Endodermal cell (in vitro differentiated cells): ENCODE measurements around the gene B4GALNT3. TPM values are rescaled to one million over a fixed set of nuclear protein-coding genes. Genes with fewer than 3 reads are reported as not detected.

Experiments
- DNase-seq: peaks from one replicate; pipeline ENCODE4 v3.0.0-alpha.2; 2017
- H3K27ac ChIP-seq: 2 replicates; pipeline ENCODE4 v1.5.1; 2013; ENCODE audit warnings: mild to moderate bottlenecking, low read depth, low read length, moderate library complexity
- H3K27me3 ChIP-seq: 2 replicates; pipeline ENCODE4 v1.6.1; 2013; ENCODE audit warnings: mild to moderate bottlenecking, low read length, moderate library complexity; ENCODE audit not compliant: insufficient read depth, control insufficient read depth, poor library complexity, severe bottlenecking
- H3K36me3 ChIP-seq: 2 replicates; pipeline ENCODE4 v1.7.0; 2013; ENCODE audit warnings: mild to moderate bottlenecking, low read length, moderate library complexity; ENCODE audit not compliant: control insufficient read depth, insufficient read depth
- H3K4me1 ChIP-seq: one replicate; pipeline ENCODE4 v1.7.0; 2013; ENCODE audit warnings: low read length; ENCODE audit not compliant: control insufficient read depth, insufficient read depth
- H3K4me3 ChIP-seq: 2 replicates; pipeline ENCODE4 v1.5.1; 2013; ENCODE audit warnings: mild to moderate bottlenecking, low read length, moderate library complexity
- H3K9ac ChIP-seq: 2 replicates; pipeline ENCODE4 v1.6.1; 2013; ENCODE audit warnings: mild to moderate bottlenecking, low read length, moderate library complexity; ENCODE audit not compliant: poor library complexity, severe bottlenecking; ENCODE audit errors: extremely low read depth
- H3K9me3 ChIP-seq: 2 replicates; pipeline ENCODE4 v1.6.1; 2013; ENCODE audit warnings: mild to moderate bottlenecking, low read length, moderate library complexity; ENCODE audit not compliant: control insufficient read depth
- H3K27ac Mint-ChIP-seq: 2 replicates; pipeline ENCODE4 v1.8.0; 2020; ENCODE audit warnings: mixed read lengths
- H3K27me3 Mint-ChIP-seq: 2 replicates; pipeline ENCODE4 v1.8.0; 2021; ENCODE audit warnings: mild to moderate bottlenecking, mixed read lengths; ENCODE audit not compliant: insufficient read depth
- H3K36me3 Mint-ChIP-seq: 2 replicates; pipeline ENCODE4 v1.8.0; 2020; ENCODE audit warnings: low read depth, mixed read lengths
- H3K4me1 Mint-ChIP-seq: 2 replicates; pipeline ENCODE4 v1.8.0; 2020; ENCODE audit warnings: mixed read lengths
- H3K4me3 Mint-ChIP-seq: 2 replicates; pipeline ENCODE4 v1.8.0; 2020; ENCODE audit warnings: mild to moderate bottlenecking, moderate library complexity, mixed read lengths
- H3K9me3 Mint-ChIP-seq: 2 replicates; pipeline ENCODE4 v1.8.0; 2020; ENCODE audit warnings: mild to moderate bottlenecking, mixed read lengths
- CTCF ChIP-seq: fragments of 200-600 bp; sonication (generic); conservative IDR thresholded peaks from 2 replicates; pipeline ENCODE4 v1.5.0; 2021; ENCODE audit warnings: antibody characterized with exemption, mild to moderate bottlenecking
- WGBS, 2 experiments: methylation state at CpG; one replicate each; pipeline versions ENCODE4 v1.1.5 to v1.1.7; 2013; ENCODE audit warnings: missing lambda C conversion rate in 2 of 2, mixed read lengths in 1 of 2; ENCODE audit not compliant: insufficient coverage in 1 of 2, insufficient read length in 1 of 2; 5-methylcytosine and 5-hydroxymethylcytosine counted together
- total RNA-seq, 2 donors: library from RNA; stranded (reverse); fragmentation: NEBNext Ultra II Directional in 1 of 2; extraction: Animal tissue kit (Norgen Biotek cat#: 25700) in 1 of 2; gene quantifications; 2 replicates in 1 of 2; 3 replicates in 1 of 2; pipeline ENCODE4 v1.2.1, GENCODE V29; 2021

Gene B4GALNT3
- total RNA-seq, 2 donors from 2014 or later, result 61.5 to 155 TPM

- no peak overlapping the region for H3K4me3 Mint-ChIP-seq
- Histone ChIP-seq H3K27ac (no peak overlapping the region), H3K27me3 (no peaks in the 10 kb centered on the region), H3K9me3 (peaks cover 8% of the 10 kb centered on the region), H3K4me3 (no peak overlapping the region), H3K9ac (no peak overlapping the region), H3K36me3 (no peaks in the 10 kb centered on the region), H3K4me1 (peaks cover 6% of the 10 kb centered on the region)
- DNase-seq, result no peak
- H3K36me3 Mint-ChIP-seq, result peaks cover 2% of the 10 kb centered on the region
- H3K9me3 Mint-ChIP-seq, result peaks cover 21% of the 10 kb centered on the region
- WGBS, 2 experiments, result 77 to 81% methylated on average over 3 to 4 of the region's 4 CpGs
- peaks cover 17% of the 10 kb centered on the region for H3K4me1 Mint-ChIP-seq
- H3K27ac Mint-ChIP-seq, result no peak overlapping the region
- no peak for TF ChIP-seq CTCF
- H3K27me3 Mint-ChIP-seq, result no peaks in the 10 kb centered on the region
Observed at GRCh38 chr12:449203-449602, 10.5 kb upstream of the B4GALNT3 start.

GRCh38 chr12:450438-450837, 9.3 kb upstream of the B4GALNT3 start:
- Histone ChIP-seq H3K27me3 (no peaks in the 10 kb centered on the region), H3K4me1 (peaks cover 6% of the 10 kb centered on the region), H3K9ac (no peak overlapping the region), H3K4me3 (no peak overlapping the region), H3K36me3 (no peaks in the 10 kb centered on the region), H3K27ac (no peak overlapping the region), H3K9me3 (peaks cover 8% of the 10 kb centered on the region)
- TF ChIP-seq CTCF, result no peak
- peaks cover 18% of the 10 kb centered on the region for H3K4me1 Mint-ChIP-seq
- peaks cover 21% of the 10 kb centered on the region for H3K9me3 Mint-ChIP-seq
- H3K27me3 Mint-ChIP-seq, result no peaks in the 10 kb centered on the region
- H3K36me3 Mint-ChIP-seq, result peaks cover 2% of the 10 kb centered on the region
- H3K4me3 Mint-ChIP-seq, result peak overlapping the region; percentile 31
- 52 to 86% methylated on average over 3 of the region's 3 CpGs for WGBS, 2 experiments
- no peak overlapping the region for H3K27ac Mint-ChIP-seq
- no peak for DNase-seq

GRCh38 chr12:452667-453210, 7.0 kb upstream of the B4GALNT3 start:
- peaks cover 21% of the 10 kb centered on the region for H3K9me3 Mint-ChIP-seq
- no peak overlapping the region for H3K27ac Mint-ChIP-seq
- peaks cover 13% of the 10 kb centered on the region for H3K27me3 Mint-ChIP-seq
- 92 to 96% methylated on average over 5 to 12 of the region's 25 CpGs for WGBS, 2 experiments
- peaks cover 2% of the 10 kb centered on the region for H3K36me3 Mint-ChIP-seq
- peaks cover 8% of the 10 kb centered on the region for H3K9me3 ChIP-seq
- H3K4me1 ChIP-seq, result peaks cover 6% of the 10 kb centered on the region
- no peak for DNase-seq
- H3K9ac ChIP-seq, result no peak overlapping the region
- no peaks in the 10 kb centered on the region for H3K36me3 ChIP-seq
- H3K4me3 Mint-ChIP-seq, result no peak overlapping the region
- peak overlapping the region; percentile 2 for H3K4me3 ChIP-seq
- H3K27me3 ChIP-seq, result peaks cover 3% of the 10 kb centered on the region
- TF ChIP-seq CTCF, result no peak
- H3K4me1 Mint-ChIP-seq, result peaks cover 25% of the 10 kb centered on the region
- H3K27ac ChIP-seq, result no peak overlapping the region
